Peyer's patch (tissue), 4 donors: ENCODE data around the gene ETFBKMT.

ENCODE experiments used
- POLR2A ChIP-seq, 2 donors: fragments of 450-650 bp; IDR thresholded peaks; one replicate each; pipeline ENCODE4 v1.5.1; 2017; ENCODE audit warnings: antibody characterized with exemption in 2 of 2, mild to moderate bottlenecking in 2 of 2, moderate library complexity in 2 of 2
- TF ChIP-seq, protein P1 (sequence below), 6 experiments: fragments of 450-650 bp in 4 of 6; fragments of 200-600 bp in 2 of 6; sonication (generic) in 1 of 6; IDR thresholded peaks; one replicate each; pipeline ENCODE4 v1.5.1; 2017 to 2019; ENCODE audit warnings: antibody characterized with exemption in 6 of 6, mild to moderate bottlenecking in 3 of 6, moderate library complexity in 1 of 6

DNA sequence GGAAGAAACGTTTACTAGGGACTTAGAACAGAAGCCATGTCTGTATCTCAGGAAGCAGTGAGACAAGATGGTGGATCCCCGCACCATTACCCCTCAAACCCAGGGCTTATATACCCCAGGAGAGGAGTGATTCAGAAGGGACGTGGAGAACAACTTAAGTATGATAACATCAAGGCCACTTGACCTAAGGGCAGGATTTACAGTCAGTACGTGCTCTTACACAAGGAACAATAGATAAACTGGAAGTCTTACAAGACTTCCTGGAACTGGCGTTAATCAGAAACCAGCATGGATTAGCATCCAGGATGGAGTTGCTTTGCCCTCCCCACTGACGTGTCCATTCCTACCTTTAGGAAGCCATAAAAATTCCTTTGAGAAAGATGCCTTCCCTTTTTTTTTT is 8.6 kb upstream of the ETFBKMT start:
- TF ChIP-seq, protein P1, sequence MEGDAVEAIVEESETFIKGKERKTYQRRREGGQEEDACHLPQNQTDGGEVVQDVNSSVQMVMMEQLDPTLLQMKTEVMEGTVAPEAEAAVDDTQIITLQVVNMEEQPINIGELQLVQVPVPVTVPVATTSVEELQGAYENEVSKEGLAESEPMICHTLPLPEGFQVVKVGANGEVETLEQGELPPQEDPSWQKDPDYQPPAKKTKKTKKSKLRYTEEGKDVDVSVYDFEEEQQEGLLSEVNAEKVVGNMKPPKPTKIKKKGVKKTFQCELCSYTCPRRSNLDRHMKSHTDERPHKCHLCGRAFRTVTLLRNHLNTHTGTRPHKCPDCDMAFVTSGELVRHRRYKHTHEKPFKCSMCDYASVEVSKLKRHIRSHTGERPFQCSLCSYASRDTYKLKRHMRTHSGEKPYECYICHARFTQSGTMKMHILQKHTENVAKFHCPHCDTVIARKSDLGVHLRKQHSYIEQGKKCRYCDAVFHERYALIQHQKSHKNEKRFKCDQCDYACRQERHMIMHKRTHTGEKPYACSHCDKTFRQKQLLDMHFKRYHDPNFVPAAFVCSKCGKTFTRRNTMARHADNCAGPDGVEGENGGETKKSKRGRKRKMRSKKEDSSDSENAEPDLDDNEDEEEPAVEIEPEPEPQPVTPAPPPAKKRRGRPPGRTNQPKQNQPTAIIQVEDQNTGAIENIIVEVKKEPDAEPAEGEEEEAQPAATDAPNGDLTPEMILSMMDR (IDR thresholded peaks at IDR 0.05): no peak
- TF ChIP-seq POLR2A (IDR thresholded peaks at IDR 0.05): no peak
